ENCODE data around the gene HAUS3. TPM values are rescaled to one million over a fixed set of nuclear protein-coding genes. Genes with fewer than 3 reads are reported as not detected.

The HAUS3 gene
- total and polyA plus RNA-seq, 4 donors, result 2.3 to 13.9 (median 5.3) TPM

GRCh38 chr4:2269618-2270163, 27.8 kb upstream of the HAUS3 start:
- TF ChIP-seq RXRA (IDR thresholded peaks at IDR 0.05) (no peak), GABPA (IDR thresholded peaks at IDR 0.05 in 1 of 2, conservative IDR thresholded peaks at IDR 0.05 in 1 of 2) (no peak), ZBTB33 (IDR thresholded peaks at IDR 0.05) (no peak), RAD21 (IDR thresholded peaks at IDR 0.05) (no peak), NR2F2 (IDR thresholded peaks at IDR 0.05) (no peak), MAX (IDR thresholded peaks at IDR 0.05) (no peak), CTCF (IDR thresholded peaks at IDR 0.05; ENCODE audit: low read depth, low read length, missing input control) (no peak), TAF1 (conservative IDR thresholded peaks at IDR 0.05) (no peak), FOXA2 (IDR thresholded peaks at IDR 0.05) (no peak), REST (IDR thresholded peaks at IDR 0.05) (no peak), EGR1 (IDR thresholded peaks at IDR 0.05; ENCODE audit: low read depth in 2 of 2) (no peak)
- H3K36me3 ChIP-seq (ENCODE audit: control insufficient read depth in 4 of 4, insufficient read depth in 3 of 4, low read depth in 1 of 4, low read length in 3 of 4), result no peaks in the 10 kb centered on the region
- no peaks in the 10 kb centered on the region for H3K27me3 ChIP-seq (ENCODE audit: control insufficient read depth in 4 of 4, insufficient read depth in 4 of 4, low read length in 3 of 4)
- 91% methylated on average over 12 of the region's 12 CpGs for WGBS
- no peaks in the 10 kb centered on the region for H3K9me3 ChIP-seq (ENCODE audit: control insufficient read depth in 4 of 4, low read length in 3 of 4)
- no peak overlapping the region for H3K9ac ChIP-seq (ENCODE audit: low read depth in 1 of 2, low read length in 2 of 2)
- DNase-seq (ENCODE audit: low spot score), result no peak
- no peak overlapping the region for H3K27ac ChIP-seq (ENCODE audit: low read depth in 1 of 2, low read length in 2 of 2)
- H3K4me3 ChIP-seq (ENCODE audit: low read depth in 1 of 3, low read length in 3 of 3), result no peak overlapping the region
- H3K4me1 ChIP-seq (ENCODE audit: control insufficient read depth in 4 of 4, insufficient read depth in 4 of 4, low read length in 3 of 4), result peaks cover 0 to 9% (median 6%) of the 10 kb centered on the region in 4 donors

GRCh38 chr4:2269206-2269531, 27.2 kb upstream of the HAUS3 start:
- DNase-seq (ENCODE audit: low spot score), result no peak
- no peaks in the 10 kb centered on the region for H3K36me3 ChIP-seq (ENCODE audit: control insufficient read depth in 4 of 4, insufficient read depth in 3 of 4, low read depth in 1 of 4, low read length in 3 of 4)
- 90% methylated on average over 6 of the region's 6 CpGs for WGBS
- peaks cover 0 to 9% (median 6%) of the 10 kb centered on the region in 4 donors for H3K4me1 ChIP-seq (ENCODE audit: control insufficient read depth in 4 of 4, insufficient read depth in 4 of 4, low read length in 3 of 4)
- H3K27me3 ChIP-seq (ENCODE audit: control insufficient read depth in 4 of 4, insufficient read depth in 4 of 4, low read length in 3 of 4), result no peaks in the 10 kb centered on the region
- no peak overlapping the region for H3K4me3 ChIP-seq (ENCODE audit: low read depth in 1 of 3, low read length in 3 of 3)
- no peak for TF ChIP-seq RXRA (IDR thresholded peaks at IDR 0.05)
- TF ChIP-seq MAX (IDR thresholded peaks at IDR 0.05), result no peak
- no peak for TF ChIP-seq CTCF (IDR thresholded peaks at IDR 0.05; ENCODE audit: low read depth, low read length, missing input control)
- TF ChIP-seq YY1 (IDR thresholded peaks at IDR 0.05), result no peak
- no peak for TF ChIP-seq REST (IDR thresholded peaks at IDR 0.05)
- TF ChIP-seq TAF1 (conservative IDR thresholded peaks at IDR 0.05), result no peak
- TF ChIP-seq RAD21 (IDR thresholded peaks at IDR 0.05), result no peak
- TF ChIP-seq JUND (IDR thresholded peaks at IDR 0.05), result no peak
- TF ChIP-seq NR2F2 (IDR thresholded peaks at IDR 0.05), result no peak
- TF ChIP-seq SP1 (IDR thresholded peaks at IDR 0.05), result no peak
- no peak overlapping the region for H3K9ac ChIP-seq (ENCODE audit: low read depth in 1 of 2, low read length in 2 of 2)
- H3K9me3 ChIP-seq (ENCODE audit: control insufficient read depth in 4 of 4, low read length in 3 of 4), result no peaks in the 10 kb centered on the region
- H3K27ac ChIP-seq (ENCODE audit: low read depth in 1 of 2, low read length in 2 of 2), result no peak overlapping the region

Data from liver (tissue), 9 donors.